SK-N-SH treated with all-trans-retinoic acid at 6 μM for 48 hours (cell line): Measurements from ENCODE around the gene TLE6.
"Not testable (repeated sequence)": the region's sequence is repeated elsewhere in the genome, so short reads cannot be mapped to it uniquely, and the experiment has no call there.

Experiments used
- ARNTL ChIP-seq: fragments of 450-650 bp; formaldehyde crosslinking; IDR thresholded peaks from 2 replicates; pipeline ENCODE4 v1.5.0; 2020; ENCODE audit warnings: low read depth, mild to moderate bottlenecking, moderate library complexity, borderline replicate concordance
- ESRRG ChIP-seq: fragments of 250-450 bp; sonication (Bioruptor Pico); IDR thresholded peaks from 2 replicates; pipeline ENCODE4 v1.6.1; 2021; ENCODE audit warnings: mild to moderate bottlenecking
- RARB ChIP-seq: fragments of 250-450 bp; sonication (Bioruptor Pico); IDR thresholded peaks from 2 replicates; pipeline ENCODE4 v1.8.0; 2021; ENCODE audit warnings: mild to moderate bottlenecking, moderate library complexity
- TCF4 ChIP-seq: fragments of 250-450 bp; sonication (Bioruptor Pico); IDR thresholded peaks from 2 replicates; pipeline ENCODE4 v1.8.0; 2021; ENCODE audit warnings: mild to moderate bottlenecking, moderate library complexity, borderline replicate concordance
- ZFP3 ChIP-seq: fragments of 250-450 bp; sonication (Bioruptor Pico); IDR thresholded peaks from 2 replicates; pipeline ENCODE4 v1.5.0; 2020; ENCODE audit warnings: mild to moderate bottlenecking, moderate library complexity

- TF ChIP-seq RARB (CRISPR knock-in tag); TCF4 (CRISPR knock-in tag); ESRRG (CRISPR knock-in tag); ARNTL: not testable (repeated sequence)
- peak; percentile 99 for TF ChIP-seq ZFP3 (CRISPR knock-in tag)
Measured at GRCh38 chr19:3036977-3037544, 59.7 kb downstream of the TLE6 start.
